Osteocyte (in vitro differentiated cells): ENCODE data around the gene TRIM25. TPM values are rescaled to one million over a fixed set of nuclear protein-coding genes. Genes with fewer than 3 reads are reported as not detected.
A peak's percentile ranks its signal among the peaks of the same experiment; 100 is the strongest.

ENCODE experiments used
- DNase-seq: peaks from one replicate; pipeline ENCODE4 v3.0.0; 2021; ENCODE audit warnings: mixed read lengths; ENCODE audit not compliant: unreplicated experiment; ENCODE audit errors: extremely low spot score
- H3K27ac Mint-ChIP-seq: one replicate; pipeline ENCODE4 v1.8.0; 2021; ENCODE audit warnings: mild to moderate bottlenecking, mixed read lengths; ENCODE audit not compliant: unreplicated experiment
- H3K27me3 Mint-ChIP-seq: one replicate; pipeline ENCODE4 v1.8.0; 2021; ENCODE audit warnings: mixed read lengths; ENCODE audit not compliant: unreplicated experiment
- H3K36me3 Mint-ChIP-seq: one replicate; pipeline ENCODE4 v1.8.0; 2021; ENCODE audit warnings: mixed read lengths; ENCODE audit not compliant: unreplicated experiment
- H3K4me1 Mint-ChIP-seq: one replicate; pipeline ENCODE4 v1.8.0; 2021; ENCODE audit warnings: mixed read lengths; ENCODE audit not compliant: unreplicated experiment
- H3K4me3 Mint-ChIP-seq: one replicate; pipeline ENCODE4 v1.8.0; 2021; ENCODE audit warnings: mild to moderate bottlenecking, moderate library complexity, mixed read lengths; ENCODE audit not compliant: unreplicated experiment
- H3K9me3 Mint-ChIP-seq: one replicate; pipeline ENCODE4 v1.8.0; 2021; ENCODE audit warnings: mixed read lengths; ENCODE audit not compliant: unreplicated experiment
- CTCF ChIP-seq: fragments of 200-600 bp; sonication (generic); IDR thresholded peaks from 2 replicates; pipeline ENCODE4 v1.5.0; 2021; ENCODE audit warnings: antibody characterized with exemption, mild to moderate bottlenecking, moderate library complexity
- total RNA-seq: library from RNA; stranded (reverse); gene quantifications from 2 replicates; pipeline ENCODE4 v1.2.1, GENCODE V29; 2021

The TRIM25 gene
- total RNA-seq, 1 donor from 2014 or later = 28.1 TPM

DNA sequence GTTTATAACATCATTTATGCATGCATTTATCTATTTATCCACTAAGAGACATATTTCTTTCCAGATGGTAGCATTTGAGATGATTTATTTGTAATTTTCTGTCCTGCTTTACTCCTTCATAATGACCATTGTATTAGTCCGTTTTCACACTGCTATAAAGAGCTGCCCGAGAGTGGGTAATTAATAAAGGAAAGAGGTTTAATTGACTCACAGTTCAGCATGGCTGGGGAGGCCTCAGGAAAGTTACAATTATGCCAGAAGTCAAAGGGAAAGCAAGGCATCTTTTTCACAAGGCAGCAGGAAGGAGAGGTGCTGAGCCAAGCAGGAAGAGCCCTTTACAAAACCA lies 28.6 kb downstream of the TRIM25 start:
- no peaks in the 10 kb centered on the region for H3K27me3 Mint-ChIP-seq
- no peaks in the 10 kb centered on the region for H3K4me1 Mint-ChIP-seq
- no peak overlapping the region for H3K4me3 Mint-ChIP-seq
- no peak for TF ChIP-seq CTCF
- H3K36me3 Mint-ChIP-seq = peaks cover 19% of the 10 kb centered on the region
- H3K27ac Mint-ChIP-seq = no peak overlapping the region
- DNase-seq = no peak
- H3K9me3 Mint-ChIP-seq = peaks cover 8% of the 10 kb centered on the region

DNA sequence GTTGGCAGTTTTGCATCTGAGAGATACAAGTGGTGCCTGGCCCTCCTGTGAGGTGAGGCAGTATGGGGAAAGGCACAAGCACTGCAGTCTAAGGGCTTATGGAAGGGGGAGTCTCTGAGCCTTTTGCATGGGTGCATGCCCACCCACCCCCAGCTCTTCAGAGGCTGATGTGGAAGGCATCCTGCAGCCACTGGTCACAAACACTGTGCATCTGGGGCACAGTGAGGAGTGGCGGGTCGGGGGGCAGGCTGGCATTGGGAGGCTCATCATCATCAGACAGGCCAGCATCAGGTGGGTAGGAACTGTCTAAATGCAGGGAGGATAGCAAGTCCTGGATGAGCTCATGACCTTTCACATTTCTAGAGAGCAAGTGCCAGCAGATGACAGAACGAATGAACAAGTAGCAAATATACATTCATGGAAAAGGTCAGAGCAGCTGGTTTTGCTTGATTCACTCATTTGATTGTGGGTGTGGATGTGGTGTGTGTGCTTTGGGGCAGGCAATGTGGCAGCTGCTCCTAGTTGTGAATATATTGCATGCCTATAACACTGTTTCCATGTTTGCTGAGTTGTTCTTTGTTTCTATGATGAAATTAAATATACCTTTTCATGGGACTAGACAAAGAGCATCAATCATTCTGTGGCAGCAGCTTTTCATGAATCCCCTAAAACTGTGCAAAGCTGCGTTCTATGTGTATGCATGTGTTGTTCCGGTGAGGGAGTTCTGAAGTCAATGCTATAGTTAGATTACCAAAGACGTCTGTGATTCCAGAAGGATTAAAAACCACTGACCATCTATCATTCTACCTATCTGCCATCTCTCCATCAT lies 29.2 kb downstream of the TRIM25 start:
- no peak for TF ChIP-seq CTCF
- no peaks in the 10 kb centered on the region for H3K27me3 Mint-ChIP-seq
- H3K27ac Mint-ChIP-seq = no peak overlapping the region
- no peak overlapping the region for H3K4me3 Mint-ChIP-seq
- DNase-seq = no peak
- H3K36me3 Mint-ChIP-seq = peaks cover 17% of the 10 kb centered on the region
- no peaks in the 10 kb centered on the region for H3K4me1 Mint-ChIP-seq
- H3K9me3 Mint-ChIP-seq = peaks cover 8% of the 10 kb centered on the region

DNA sequence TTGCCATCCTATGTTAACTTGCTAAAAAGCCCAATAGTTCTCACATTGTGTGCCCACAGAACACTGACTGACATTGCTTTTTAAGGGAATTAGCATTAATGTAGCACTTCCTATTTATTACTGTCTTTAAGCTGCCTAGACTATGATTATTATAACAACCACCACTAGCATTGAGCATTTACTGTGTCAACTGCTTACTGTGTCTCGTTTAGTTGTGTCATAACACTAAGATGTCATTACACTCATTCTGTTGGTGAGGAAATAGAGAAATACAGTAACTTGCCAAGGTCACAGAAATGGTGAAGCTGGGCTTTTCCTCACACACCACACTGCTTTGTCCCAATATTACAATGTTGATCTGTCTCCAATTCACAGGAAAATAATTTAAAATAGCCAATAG lies 30.2 kb downstream of the TRIM25 start:
- no peak for DNase-seq
- H3K27ac Mint-ChIP-seq = no peak overlapping the region
- no peak overlapping the region for H3K4me3 Mint-ChIP-seq
- H3K27me3 Mint-ChIP-seq = no peaks in the 10 kb centered on the region
- no peak for TF ChIP-seq CTCF
- H3K36me3 Mint-ChIP-seq = peaks cover 12% of the 10 kb centered on the region
- no peaks in the 10 kb centered on the region for H3K4me1 Mint-ChIP-seq
- peaks cover 4% of the 10 kb centered on the region for H3K9me3 Mint-ChIP-seq

GRCh38 chr17:56881685-56882295 lies 32.1 kb downstream of the TRIM25 start:
- DNase-seq = peak; percentile 46
- no peak overlapping the region for H3K27ac Mint-ChIP-seq
- no peaks in the 10 kb centered on the region for H3K36me3 Mint-ChIP-seq
- H3K4me1 Mint-ChIP-seq = no peaks in the 10 kb centered on the region
- no peaks in the 10 kb centered on the region for H3K27me3 Mint-ChIP-seq
- no peak for TF ChIP-seq CTCF
- no peak overlapping the region for H3K4me3 Mint-ChIP-seq
- H3K9me3 Mint-ChIP-seq = no peaks in the 10 kb centered on the region

DNA sequence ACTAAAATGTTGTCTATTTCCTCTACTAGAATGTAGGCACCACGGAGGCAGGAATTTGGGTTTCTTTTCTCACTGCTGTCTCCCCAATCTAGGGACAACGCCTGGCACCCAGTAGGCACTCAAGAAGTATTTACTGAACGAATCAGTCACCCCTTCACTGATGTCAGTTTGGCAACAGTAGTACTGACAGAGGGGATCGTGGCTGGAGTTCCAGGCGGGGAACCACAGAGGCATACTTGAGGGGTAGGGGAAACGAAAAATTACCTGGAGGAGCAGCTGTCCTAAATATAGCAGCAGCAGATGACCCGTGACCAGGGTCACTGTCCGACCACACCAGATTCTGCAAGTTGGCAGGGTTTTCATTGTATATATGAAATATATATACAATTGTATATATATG lies 33.3 kb downstream of the TRIM25 start:
- peak; percentile 38 for DNase-seq

More for the DNA sequence above, 33.3 kb downstream of the TRIM25 start:
- Mint-ChIP-seq H3K4me1 (no peaks in the 10 kb centered on the region), H3K36me3 (no peaks in the 10 kb centered on the region), H3K4me3 (no peak overlapping the region), H3K27ac (no peak overlapping the region), H3K9me3 (no peaks in the 10 kb centered on the region), H3K27me3 (peaks cover 2% of the 10 kb centered on the region)
- TF ChIP-seq CTCF = no peak
